MV-4-11 (cell line): ENCODE data around the gene ABI2.

Experiments
- DNase-seq: peaks from one replicate; lab custom pipeline; 2025; lab: John Stamatoyannopoulos, UW

ABI2 gene

GRCh38 chr2:203480623-203481022 is 152.4 kb downstream of the ABI2 start:
- DNase-seq, result no peak

GRCh38 chr2:203484266-203485112 is 156.3 kb downstream of the ABI2 start:
- peak; percentile 55 for DNase-seq

- DNase-seq, result no peak
Observed at GRCh38 chr2:203489531-203489930, 161.3 kb downstream of the ABI2 start.

- no peak for DNase-seq
Observed at GRCh38 chr2:203490391-203490790, 162.2 kb downstream of the ABI2 start.

- DNase-seq, result no peak
Observed at GRCh38 chr2:203492965-203493364, 164.8 kb downstream of the ABI2 start.
